ENCODE data around the gene KMO.

KMO gene

DNA sequence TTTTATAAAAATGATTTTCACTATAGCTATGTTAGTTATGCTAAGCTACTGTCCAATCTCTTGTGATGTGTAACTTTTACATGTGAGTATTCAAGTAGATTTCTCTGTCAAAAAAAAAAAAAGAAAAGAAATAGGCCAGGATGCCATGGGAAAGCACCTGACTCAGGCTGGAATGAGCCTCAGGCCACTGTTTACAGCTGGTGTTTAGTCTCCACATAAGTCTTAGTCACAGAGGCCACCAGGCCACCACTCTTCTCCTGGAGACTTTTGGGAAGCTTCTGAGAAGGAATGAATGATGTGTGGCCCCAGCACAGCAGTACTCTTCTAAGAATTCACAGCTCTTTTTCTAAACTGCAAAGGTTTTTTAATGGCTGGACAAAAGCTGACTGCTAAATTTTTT lies 59.1 kb downstream of the KMO start:
- DNase-seq (ENCODE audit: extremely low read depth, low read depth): no peak
- no peak for TF ChIP-seq CTCF (IDR thresholded peaks at IDR 0.05; ENCODE audit: low read depth, low read length, missing control alignments)
- H3K4me3 ChIP-seq (replicated peaks; ENCODE audit: low read depth, low read length): no peak overlapping the region

DNA sequence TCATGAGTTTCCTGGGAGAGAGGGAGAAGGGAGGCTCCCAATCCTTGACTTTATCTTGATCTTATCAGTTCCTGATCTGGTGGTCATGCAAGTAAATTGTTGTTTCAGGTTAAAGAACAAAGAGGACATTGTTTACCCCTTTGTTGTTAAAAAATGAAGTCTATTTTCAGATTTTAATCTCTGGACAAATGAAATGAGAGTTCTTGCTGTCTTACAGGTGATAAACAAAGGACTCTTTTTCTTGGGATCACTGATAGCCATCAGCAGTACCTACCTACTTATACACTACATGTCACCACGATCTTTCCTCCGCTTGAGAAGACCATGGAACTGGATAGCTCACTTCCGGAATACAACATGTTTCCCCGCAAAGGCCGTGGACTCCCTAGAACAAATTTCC lies 59.6 kb downstream of the KMO start:
- no peak for TF ChIP-seq CTCF (IDR thresholded peaks at IDR 0.05; ENCODE audit: low read depth, low read length, missing control alignments)
- H3K4me3 ChIP-seq (replicated peaks; ENCODE audit: low read depth, low read length): no peak overlapping the region
- DNase-seq (ENCODE audit: extremely low read depth, low read depth): no peak

DNA sequence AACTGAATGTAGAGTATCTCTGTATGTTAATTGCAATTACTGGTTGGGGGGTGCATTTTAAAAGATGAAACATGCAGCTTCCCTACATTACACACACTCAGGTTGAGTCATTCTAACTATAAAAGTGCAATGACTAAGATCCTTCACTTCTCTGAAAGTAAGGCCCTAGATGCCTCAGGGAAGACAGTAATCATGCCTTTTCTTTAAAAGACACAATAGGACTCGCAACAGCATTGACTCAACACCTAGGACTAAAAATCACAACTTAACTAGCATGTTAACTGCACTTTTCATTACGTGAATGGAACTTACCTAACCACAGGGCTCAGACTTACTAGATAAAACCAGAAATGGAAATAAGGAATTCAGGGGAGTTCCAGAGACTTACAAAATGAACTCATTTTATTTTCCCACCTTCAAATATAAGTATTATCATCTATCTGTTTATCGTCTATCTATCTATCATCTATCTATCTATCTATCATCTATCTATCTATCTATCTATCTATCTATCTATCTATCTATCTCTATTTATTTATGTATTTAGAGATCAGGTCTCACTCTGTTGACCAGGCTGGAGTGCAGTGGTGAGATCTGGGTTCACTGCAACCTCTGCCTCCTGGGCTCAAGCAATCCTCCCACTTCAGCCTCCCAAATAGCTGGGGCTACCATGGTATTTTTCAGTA lies 60.2 kb downstream of the KMO start:
- TF ChIP-seq CTCF (IDR thresholded peaks at IDR 0.05; ENCODE audit: low read depth, low read length, missing control alignments): no peak
- no peak overlapping the region for H3K4me3 ChIP-seq (replicated peaks; ENCODE audit: low read depth, low read length)
- no peak for DNase-seq (ENCODE audit: extremely low read depth, low read depth)

- DNase-seq (ENCODE audit: extremely low read depth, low read depth): no peak
- no peak overlapping the region for H3K4me3 ChIP-seq (replicated peaks; ENCODE audit: low read depth, low read length)
- no peak for TF ChIP-seq CTCF (IDR thresholded peaks at IDR 0.05; ENCODE audit: low read depth, low read length, missing control alignments)
These were observed 61.0 kb downstream of the KMO start for GRCh38 chr1:241593186-241593585.

- DNase-seq (ENCODE audit: extremely low read depth, low read depth): no peak
- no peak for TF ChIP-seq CTCF (IDR thresholded peaks at IDR 0.05; ENCODE audit: low read depth, low read length, missing control alignments)
- H3K4me3 ChIP-seq (replicated peaks; ENCODE audit: low read depth, low read length): no peak overlapping the region
These were observed 64.5 kb downstream of the KMO start for GRCh38 chr1:241596633-241597032.

DNA sequence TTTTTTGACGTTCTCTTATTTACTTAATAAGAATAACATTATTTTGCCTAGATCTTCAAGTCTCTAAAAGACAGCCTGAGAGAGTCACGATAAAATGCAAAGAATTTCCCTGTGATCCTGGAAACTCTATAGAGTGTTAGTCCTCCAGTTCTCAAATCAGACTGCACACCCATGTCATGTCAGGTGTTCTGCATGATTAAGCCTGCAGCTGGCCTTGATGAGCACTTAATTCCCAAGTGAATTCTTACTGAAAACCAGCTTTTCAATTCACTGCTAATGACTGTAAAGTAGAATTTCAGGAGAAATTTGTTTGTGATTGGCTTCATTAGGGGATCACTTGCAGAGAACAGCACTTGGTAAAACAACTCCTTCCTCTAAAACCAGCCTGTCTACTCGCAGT lies 66.1 kb downstream of the KMO start:
- no peak for DNase-seq (ENCODE audit: extremely low read depth, low read depth)
- TF ChIP-seq CTCF (IDR thresholded peaks at IDR 0.05; ENCODE audit: low read depth, low read length, missing control alignments): no peak
- H3K4me3 ChIP-seq (replicated peaks; ENCODE audit: low read depth, low read length): no peak overlapping the region

DNA sequence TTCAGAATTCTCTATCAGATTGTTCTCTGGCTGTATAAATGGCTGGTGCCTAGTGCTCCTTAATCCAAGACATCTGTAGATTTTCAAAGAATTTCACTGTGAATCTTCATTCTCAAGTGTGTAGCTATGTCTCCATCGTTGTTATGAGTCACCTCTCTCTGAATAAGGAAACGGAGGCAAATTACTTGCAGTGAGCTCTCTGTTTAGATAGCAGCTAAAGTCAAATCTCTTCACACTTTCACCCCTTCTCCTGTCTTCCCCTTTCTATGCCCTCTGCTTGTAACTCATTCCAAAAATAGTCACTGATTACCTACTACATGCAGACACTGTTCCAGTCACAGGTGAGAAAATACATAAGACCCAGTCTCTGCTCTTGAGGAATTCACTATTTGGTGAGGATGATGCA lies 68.3 kb downstream of the KMO start:
- TF ChIP-seq CTCF (IDR thresholded peaks at IDR 0.05; ENCODE audit: low read depth, low read length, missing control alignments): no peak
- no peak for DNase-seq (ENCODE audit: extremely low read depth, low read depth)
- no peak overlapping the region for H3K4me3 ChIP-seq (replicated peaks; ENCODE audit: low read depth, low read length)
